ENCODE data around the gene CEACAM6. TPM values are rescaled to one million over a fixed set of nuclear protein-coding genes. Genes with fewer than 3 reads are reported as not detected.

CEACAM6 gene
- total RNA-seq, 4 donors from 2014 or later: 6.8 to 31.9 (median 10.5) TPM; not detected in 1

DNA sequence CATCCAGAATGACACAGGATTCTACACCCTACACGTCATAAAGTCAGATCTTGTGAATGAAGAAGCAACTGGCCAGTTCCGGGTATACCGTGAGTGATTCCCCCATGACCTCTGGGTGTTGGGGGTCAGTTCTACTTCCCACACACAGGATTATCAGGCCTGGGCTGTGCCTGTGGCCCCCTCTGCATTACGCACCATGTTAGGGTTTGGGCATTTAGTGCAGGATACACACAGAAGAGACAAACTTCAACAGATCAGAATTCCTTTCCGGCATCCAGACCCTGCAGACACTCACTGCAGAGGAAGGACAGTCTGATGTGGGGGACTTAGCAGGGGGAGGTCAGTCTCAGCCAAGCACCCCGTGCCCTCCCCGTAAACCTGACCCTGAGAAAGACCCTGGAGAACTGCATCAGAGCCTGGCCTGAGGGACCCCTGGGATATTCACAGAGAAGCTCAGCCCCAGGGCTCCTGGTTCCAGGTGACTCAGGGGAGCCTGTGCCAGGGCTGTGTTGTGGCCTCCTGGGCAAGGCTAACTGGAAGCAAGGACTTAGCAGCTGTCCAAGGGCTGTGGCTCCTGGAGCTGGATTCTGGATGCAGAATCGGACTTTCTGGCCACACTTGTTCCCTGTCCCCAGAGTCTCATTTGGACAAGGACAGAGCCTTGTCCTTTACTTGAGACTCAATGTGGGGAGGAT is 45.2 kb upstream of the CEACAM6 start:
- H3K9me3 ChIP-seq: no peaks in the 10 kb centered on the region
- no peak overlapping the region for H3K27ac ChIP-seq
- H3K27me3 ChIP-seq: no peaks in the 10 kb centered on the region
- peaks cover 0 to 7% (median 0%) of the 10 kb centered on the region in 4 donors for H3K4me1 ChIP-seq
- no peaks in the 10 kb centered on the region for H3K36me3 ChIP-seq
- TF ChIP-seq POLR2A (IDR thresholded peaks at IDR 0.05): no peak
- TF ChIP-seq, protein P1, sequence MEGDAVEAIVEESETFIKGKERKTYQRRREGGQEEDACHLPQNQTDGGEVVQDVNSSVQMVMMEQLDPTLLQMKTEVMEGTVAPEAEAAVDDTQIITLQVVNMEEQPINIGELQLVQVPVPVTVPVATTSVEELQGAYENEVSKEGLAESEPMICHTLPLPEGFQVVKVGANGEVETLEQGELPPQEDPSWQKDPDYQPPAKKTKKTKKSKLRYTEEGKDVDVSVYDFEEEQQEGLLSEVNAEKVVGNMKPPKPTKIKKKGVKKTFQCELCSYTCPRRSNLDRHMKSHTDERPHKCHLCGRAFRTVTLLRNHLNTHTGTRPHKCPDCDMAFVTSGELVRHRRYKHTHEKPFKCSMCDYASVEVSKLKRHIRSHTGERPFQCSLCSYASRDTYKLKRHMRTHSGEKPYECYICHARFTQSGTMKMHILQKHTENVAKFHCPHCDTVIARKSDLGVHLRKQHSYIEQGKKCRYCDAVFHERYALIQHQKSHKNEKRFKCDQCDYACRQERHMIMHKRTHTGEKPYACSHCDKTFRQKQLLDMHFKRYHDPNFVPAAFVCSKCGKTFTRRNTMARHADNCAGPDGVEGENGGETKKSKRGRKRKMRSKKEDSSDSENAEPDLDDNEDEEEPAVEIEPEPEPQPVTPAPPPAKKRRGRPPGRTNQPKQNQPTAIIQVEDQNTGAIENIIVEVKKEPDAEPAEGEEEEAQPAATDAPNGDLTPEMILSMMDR (IDR thresholded peaks at IDR 0.05): no peak
- H3K4me3 ChIP-seq: peak overlapping the region in 2 of 4 donors; percentile 25 to 33
- peak in 1 of 3 donors; percentile 44 for DNase-seq

DNA sequence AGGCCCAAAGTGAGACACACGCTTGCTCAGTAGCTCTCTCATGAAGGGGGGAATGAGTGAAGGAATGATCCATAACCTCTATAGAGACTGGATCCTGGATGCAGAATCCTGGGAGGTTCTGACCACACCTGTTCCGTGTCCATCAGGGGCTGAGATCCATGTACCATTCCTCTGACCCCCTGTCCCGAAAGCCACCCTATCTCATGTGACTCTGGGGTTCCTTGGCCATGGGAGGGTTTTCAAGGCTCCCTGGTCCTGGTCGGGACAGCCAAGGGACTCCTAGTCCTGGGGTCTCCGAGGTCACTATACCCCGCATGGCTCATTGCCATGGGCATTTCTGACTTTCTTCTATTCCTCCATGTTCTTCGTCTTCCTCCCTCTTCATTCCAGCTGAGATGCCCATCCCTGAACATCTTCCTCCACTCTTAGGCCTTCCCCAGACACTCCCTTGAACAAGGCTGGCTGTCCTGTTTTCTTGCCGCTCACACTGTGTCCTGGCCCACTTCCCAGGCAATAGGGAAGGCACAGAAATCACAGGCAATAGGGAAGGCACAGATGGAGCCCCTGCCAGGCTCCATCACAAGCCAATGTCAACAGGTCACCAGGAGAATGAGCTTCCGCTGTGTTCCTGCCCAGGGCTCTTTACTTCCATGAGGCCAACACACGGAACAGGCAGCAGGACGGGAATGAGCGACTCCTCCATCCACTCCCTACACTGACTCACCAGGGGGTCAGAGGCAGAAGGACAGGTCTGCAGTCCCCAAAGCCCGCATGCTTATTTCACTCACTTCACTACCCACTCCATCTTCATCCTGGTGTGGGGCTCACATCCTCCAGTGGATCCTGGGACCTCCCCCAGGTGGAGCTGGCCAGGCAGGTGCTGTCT is 43.7 kb upstream of the CEACAM6 start:
- Histone ChIP-seq H3K27ac (no peak overlapping the region), H3K9me3 (no peaks in the 10 kb centered on the region), H3K4me3 (peak overlapping the region in 2 of 4 donors; percentile 25 to 33), H3K4me1 (peaks cover 0 to 7% (median 0%) of the 10 kb centered on the region in 4 donors), H3K27me3 (no peaks in the 10 kb centered on the region), H3K36me3 (no peaks in the 10 kb centered on the region)
- TF ChIP-seq, protein P1 (IDR thresholded peaks at IDR 0.05): no peak
- no peak for TF ChIP-seq POLR2A (IDR thresholded peaks at IDR 0.05)
- peak in 1 of 3 donors; percentile 42 for DNase-seq

DNA sequence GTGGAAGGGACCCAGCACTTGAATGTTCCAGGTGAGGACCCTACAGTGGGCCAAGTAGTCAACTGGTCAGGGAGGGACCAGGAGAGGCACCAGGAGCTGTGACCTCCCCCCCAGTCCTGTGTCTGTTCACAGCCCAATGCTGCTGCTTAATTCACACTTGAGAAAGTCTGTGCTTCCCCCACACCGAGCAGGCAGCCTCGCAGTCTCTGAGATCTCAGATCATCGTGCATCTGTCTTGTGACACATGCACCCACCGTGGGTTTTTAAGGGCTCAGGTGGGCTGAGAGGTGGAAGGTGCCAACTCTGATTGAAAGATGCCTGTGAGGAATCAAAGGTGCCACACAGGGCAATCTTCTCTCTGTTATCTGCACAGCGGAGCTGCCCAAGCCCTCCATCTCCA is 40.7 kb upstream of the CEACAM6 start:
- Histone ChIP-seq H3K9me3 (no peaks in the 10 kb centered on the region), H3K36me3 (no peaks in the 10 kb centered on the region), H3K4me1 (no peaks in the 10 kb centered on the region), H3K4me3 (no peak overlapping the region), H3K27ac (no peak overlapping the region), H3K27me3 (no peaks in the 10 kb centered on the region)
- TF ChIP-seq, protein P1 (IDR thresholded peaks at IDR 0.05): no peak
- no peak for TF ChIP-seq POLR2A (IDR thresholded peaks at IDR 0.05)
- DNase-seq: peak in 1 of 3 donors; percentile 30

DNA sequence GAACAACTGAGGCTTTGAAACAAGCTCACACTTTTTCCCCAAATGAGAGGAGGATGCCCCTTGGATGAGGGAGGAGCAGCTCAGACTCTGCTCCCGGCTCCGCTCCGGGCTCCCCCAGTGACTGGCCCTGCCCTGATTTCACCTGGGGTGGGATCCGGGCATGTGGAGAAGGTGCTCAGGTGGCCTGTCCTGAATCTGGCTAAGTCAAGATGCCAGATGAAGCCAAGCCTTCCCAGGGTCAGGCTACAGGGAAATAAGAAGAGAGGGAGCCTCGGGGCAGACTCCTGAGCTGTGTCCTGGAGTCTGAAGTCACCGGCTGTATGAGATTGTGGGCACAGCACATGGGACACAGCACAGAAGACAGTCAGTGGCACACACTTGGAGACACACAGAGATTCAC is 36.6 kb upstream of the CEACAM6 start:
- DNase-seq: no peak
- Histone ChIP-seq H3K27ac (no peak overlapping the region), H3K27me3 (no peaks in the 10 kb centered on the region), H3K4me1 (no peaks in the 10 kb centered on the region), H3K9me3 (no peaks in the 10 kb centered on the region), H3K36me3 (no peaks in the 10 kb centered on the region), H3K4me3 (no peak overlapping the region)
- TF ChIP-seq, protein P1 (IDR thresholded peaks at IDR 0.05): no peak

DNA sequence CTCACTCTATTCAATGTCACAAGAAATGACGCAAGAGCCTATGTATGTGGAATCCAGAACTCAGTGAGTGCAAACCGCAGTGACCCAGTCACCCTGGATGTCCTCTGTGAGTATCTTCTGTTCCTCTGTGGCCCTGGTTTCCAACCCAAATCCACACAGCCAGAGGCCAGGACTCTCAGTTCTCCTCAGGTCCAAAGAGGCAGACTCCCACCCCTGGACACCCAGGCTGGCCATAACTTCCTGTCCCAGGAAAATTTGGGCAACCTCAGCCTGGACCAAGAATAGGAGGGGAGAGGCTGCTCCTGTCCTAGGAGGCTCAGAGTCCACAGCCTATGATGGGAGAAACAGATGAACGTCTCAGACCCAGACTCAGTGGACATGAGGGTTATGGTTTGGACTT is 35.2 kb upstream of the CEACAM6 start:
- H3K27ac ChIP-seq: no peak overlapping the region
- no peak overlapping the region for H3K4me3 ChIP-seq
- H3K9me3 ChIP-seq: no peaks in the 10 kb centered on the region
- TF ChIP-seq, protein P1 (IDR thresholded peaks at IDR 0.05): no peak
- no peak for TF ChIP-seq POLR2A (IDR thresholded peaks at IDR 0.05)
- H3K36me3 ChIP-seq: no peaks in the 10 kb centered on the region
- no peaks in the 10 kb centered on the region for H3K4me1 ChIP-seq
- no peaks in the 10 kb centered on the region for H3K27me3 ChIP-seq
- no peak for DNase-seq
